Measurements from ENCODE around the gene SETBP1.

The SETBP1 gene

GRCh38 chr18:44917216-44918141 lies 236.8 kb downstream of the SETBP1 start:
- H3K27ac ChIP-seq (ENCODE audit: extremely low read depth, low read depth, low read length) = no peak overlapping the region
- H3K4me3 ChIP-seq (ENCODE audit: low read depth, low read length) = no peak overlapping the region
- H3K9me3 ChIP-seq (ENCODE audit: control insufficient read depth, insufficient read depth, low read depth, low read length) = no peaks in the 10 kb centered on the region
- ChIA-PET POLR2A (no interaction called here), CTCF (no interaction called here)
- TF ChIP-seq ZNF596 (tag by site-specific recombination; IDR thresholded peaks at IDR 0.05) (no peak), ZXDB (tag by site-specific recombination; IDR thresholded peaks at IDR 0.05) (no peak), ZSCAN30 (tag by site-specific recombination; IDR thresholded peaks at IDR 0.05) (no peak), ZNF221 (tag by site-specific recombination; IDR thresholded peaks at IDR 0.05; ENCODE audit: borderline replicate concordance) (no peak), ZBTB48 (tag by site-specific recombination; IDR thresholded peaks at IDR 0.05) (no peak), ZNF785 (tag by site-specific recombination; IDR thresholded peaks at IDR 0.05) (no peak), ZNF426 (tag by site-specific recombination; IDR thresholded peaks at IDR 0.05) (no peak), ZNF677 (tag by site-specific recombination; IDR thresholded peaks at IDR 0.05) (no peak), ZNF311 (tag by site-specific recombination; IDR thresholded peaks at IDR 0.05; ENCODE audit: borderline replicate concordance) (no peak), ZNF155 (tag by site-specific recombination; IDR thresholded peaks at IDR 0.05) (no peak), GLI4 (tag by site-specific recombination; IDR thresholded peaks at IDR 0.05) (no peak), ZBTB6 (tag by site-specific recombination; IDR thresholded peaks at IDR 0.05) (no peak), ZNF341 (tag by site-specific recombination; IDR thresholded peaks at IDR 0.05; ENCODE audit: low read depth) (no peak), ZNF423 (tag by site-specific recombination; IDR thresholded peaks at IDR 0.05) (no peak), ZNF521 (tag by site-specific recombination; IDR thresholded peaks at IDR 0.05) (no peak), ZNF670 (tag by site-specific recombination; IDR thresholded peaks at IDR 0.05; ENCODE audit: low read depth) (no peak), ZNF132 (tag by site-specific recombination; IDR thresholded peaks at IDR 0.05; ENCODE audit: borderline replicate concordance) (no peak), ZFHX2 (tag by site-specific recombination; conservative IDR thresholded peaks at IDR 0.05) (no peak), ZNF747 (tag by site-specific recombination; IDR thresholded peaks at IDR 0.05) (no peak)
- TF ChIP-seq, protein P1, sequence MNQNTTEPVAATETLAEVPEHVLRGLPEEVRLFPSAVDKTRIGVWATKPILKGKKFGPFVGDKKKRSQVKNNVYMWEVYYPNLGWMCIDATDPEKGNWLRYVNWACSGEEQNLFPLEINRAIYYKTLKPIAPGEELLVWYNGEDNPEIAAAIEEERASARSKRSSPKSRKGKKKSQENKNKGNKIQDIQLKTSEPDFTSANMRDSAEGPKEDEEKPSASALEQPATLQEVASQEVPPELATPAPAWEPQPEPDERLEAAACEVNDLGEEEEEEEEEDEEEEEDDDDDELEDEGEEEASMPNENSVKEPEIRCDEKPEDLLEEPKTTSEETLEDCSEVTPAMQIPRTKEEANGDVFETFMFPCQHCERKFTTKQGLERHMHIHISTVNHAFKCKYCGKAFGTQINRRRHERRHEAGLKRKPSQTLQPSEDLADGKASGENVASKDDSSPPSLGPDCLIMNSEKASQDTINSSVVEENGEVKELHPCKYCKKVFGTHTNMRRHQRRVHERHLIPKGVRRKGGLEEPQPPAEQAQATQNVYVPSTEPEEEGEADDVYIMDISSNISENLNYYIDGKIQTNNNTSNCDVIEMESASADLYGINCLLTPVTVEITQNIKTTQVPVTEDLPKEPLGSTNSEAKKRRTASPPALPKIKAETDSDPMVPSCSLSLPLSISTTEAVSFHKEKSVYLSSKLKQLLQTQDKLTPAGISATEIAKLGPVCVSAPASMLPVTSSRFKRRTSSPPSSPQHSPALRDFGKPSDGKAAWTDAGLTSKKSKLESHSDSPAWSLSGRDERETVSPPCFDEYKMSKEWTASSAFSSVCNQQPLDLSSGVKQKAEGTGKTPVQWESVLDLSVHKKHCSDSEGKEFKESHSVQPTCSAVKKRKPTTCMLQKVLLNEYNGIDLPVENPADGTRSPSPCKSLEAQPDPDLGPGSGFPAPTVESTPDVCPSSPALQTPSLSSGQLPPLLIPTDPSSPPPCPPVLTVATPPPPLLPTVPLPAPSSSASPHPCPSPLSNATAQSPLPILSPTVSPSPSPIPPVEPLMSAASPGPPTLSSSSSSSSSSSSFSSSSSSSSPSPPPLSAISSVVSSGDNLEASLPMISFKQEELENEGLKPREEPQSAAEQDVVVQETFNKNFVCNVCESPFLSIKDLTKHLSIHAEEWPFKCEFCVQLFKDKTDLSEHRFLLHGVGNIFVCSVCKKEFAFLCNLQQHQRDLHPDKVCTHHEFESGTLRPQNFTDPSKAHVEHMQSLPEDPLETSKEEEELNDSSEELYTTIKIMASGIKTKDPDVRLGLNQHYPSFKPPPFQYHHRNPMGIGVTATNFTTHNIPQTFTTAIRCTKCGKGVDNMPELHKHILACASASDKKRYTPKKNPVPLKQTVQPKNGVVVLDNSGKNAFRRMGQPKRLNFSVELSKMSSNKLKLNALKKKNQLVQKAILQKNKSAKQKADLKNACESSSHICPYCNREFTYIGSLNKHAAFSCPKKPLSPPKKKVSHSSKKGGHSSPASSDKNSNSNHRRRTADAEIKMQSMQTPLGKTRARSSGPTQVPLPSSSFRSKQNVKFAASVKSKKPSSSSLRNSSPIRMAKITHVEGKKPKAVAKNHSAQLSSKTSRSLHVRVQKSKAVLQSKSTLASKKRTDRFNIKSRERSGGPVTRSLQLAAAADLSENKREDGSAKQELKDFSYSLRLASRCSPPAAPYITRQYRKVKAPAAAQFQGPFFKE (tag by site-specific recombination; IDR thresholded peaks at IDR 0.05; ENCODE audit: borderline replicate concordance) = no peak
- no peaks in the 10 kb centered on the region for H3K36me3 ChIP-seq (ENCODE audit: control insufficient read depth in 2 of 2, insufficient read depth in 1 of 2, low read length in 2 of 2)
- peaks cover 2% of the 10 kb centered on the region; the same call in 1 of the 2 replicates for H3K4me1 ChIP-seq (ENCODE audit: control insufficient read depth, insufficient read depth, low read length)
